NCI-H2196 (cell line): ENCODE results near the gene DIP2C.

Experiments
- DNase-seq: peaks from one replicate; lab custom pipeline; 2025; ENCODE audit not compliant: unreplicated experiment; lab: John Stamatoyannopoulos, UW

Gene DIP2C

DNA sequence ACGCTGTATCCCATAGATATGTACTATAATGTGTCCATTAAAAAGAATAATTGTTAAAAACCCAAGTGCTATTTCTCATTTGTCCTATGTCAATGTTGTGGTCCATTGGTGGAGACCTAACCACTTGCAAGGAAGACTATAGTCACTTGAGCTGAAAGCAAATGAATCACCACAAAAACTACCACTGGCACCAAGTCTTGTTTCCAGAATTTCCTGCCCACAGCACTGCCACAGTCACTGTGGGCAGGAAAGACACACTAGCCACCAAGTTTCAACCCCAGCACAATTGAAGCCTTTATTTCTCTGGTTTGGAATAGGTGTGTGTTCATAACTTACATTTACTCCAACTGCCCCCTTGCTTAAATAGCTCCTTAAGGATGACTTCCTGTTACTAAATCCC, 12.4 kb downstream of the DIP2C start:
- DNase-seq: no peak

GRCh38 chr10:676178-676577, 13.3 kb downstream of the DIP2C start:
- DNase-seq: no peak

DNA sequence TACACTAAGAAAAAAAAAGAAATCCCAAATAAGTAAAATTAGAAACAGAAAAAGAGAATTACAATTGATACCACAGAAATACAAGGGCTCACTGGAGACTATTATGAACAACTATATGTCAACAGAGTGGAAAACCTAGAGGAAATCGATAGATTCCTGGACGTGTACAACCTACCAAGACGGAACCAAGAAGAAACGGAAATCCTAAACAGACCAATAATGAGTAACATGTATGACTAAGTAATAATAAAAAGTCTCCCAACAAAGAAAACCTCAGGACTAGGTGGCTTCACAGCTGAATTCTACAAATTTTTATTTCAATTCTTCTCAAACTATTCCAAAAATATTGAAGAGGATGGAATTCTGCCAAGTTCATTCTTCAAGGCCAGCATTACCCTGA, 13.9 kb downstream of the DIP2C start:
- no peak for DNase-seq

DNA sequence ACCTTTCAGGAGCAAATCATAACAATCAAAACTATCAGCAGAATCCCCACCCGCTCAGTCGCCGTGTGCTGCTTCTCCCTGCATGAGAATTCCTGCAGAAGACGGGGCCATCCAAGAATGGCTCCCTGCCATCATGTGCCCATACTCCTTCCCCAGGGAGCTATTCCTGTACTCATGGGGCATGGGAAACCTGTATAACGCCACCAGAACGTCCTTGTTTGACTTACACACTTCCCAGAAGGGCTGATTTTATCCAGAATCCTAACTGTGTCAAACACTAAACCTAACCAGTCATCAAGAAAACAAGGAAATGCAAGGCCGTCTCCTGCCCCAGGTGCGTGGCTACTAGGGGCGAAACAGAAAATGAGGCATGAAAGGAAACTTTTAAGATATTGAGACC, 16.0 kb downstream of the DIP2C start:
- DNase-seq: no peak

GRCh38 chr10:672992-673391, 16.5 kb downstream of the DIP2C start:
- DNase-seq: no peak

DNA sequence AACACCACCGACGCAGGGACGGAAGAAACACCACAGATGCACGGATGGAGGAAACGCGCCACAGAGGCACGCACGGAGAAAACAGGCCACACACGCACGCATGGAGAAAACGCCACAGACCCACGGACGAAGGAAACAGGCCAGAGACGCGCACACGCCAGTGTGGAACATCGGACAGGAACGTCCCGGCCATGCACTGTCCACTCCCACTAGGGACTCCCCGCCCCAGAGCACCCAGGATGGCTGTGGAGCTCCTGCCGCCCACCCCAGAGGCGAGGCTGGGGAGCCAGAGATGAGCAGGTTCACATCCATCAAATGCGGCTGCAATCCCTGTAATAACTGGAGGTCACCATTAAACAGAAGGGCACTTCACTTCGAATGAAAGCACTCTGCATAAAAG, 17.3 kb downstream of the DIP2C start:
- no peak for DNase-seq

DNA sequence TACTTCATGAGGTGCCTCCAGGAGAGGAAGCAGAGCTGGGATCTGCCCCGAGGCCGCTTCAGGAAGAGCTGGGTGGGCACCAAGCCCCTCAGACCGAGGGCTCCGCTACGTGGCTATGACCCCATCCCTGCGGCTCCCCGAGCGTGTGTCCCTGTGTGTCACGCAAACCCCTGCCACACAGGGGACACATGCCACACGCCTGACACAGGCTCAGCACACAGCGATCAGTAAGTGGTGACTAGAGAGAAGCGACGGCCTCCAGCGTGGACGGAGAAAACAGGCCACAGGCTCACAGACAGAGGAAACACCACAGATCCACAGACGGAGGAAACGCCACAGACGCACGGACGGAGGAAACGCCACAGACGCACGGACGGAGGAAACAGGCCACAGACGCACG, 18.5 kb downstream of the DIP2C start:
- DNase-seq: no peak

DNA sequence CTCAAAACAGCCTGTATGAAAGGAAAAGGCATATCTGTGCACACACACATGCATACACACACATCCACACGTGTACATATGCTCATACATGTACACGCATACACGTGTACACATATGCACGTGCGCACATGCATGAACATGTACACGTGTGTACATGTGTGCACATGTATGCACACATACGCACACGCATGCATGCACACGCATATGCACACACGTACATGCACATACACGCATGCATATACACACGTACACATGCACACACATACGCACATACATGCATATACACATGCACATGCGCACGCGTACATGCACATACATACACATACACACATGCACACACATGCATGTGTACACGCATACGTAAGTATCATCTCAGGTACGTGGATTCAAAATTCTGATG, 19.4 kb downstream of the DIP2C start:
- DNase-seq: no peak

DNA sequence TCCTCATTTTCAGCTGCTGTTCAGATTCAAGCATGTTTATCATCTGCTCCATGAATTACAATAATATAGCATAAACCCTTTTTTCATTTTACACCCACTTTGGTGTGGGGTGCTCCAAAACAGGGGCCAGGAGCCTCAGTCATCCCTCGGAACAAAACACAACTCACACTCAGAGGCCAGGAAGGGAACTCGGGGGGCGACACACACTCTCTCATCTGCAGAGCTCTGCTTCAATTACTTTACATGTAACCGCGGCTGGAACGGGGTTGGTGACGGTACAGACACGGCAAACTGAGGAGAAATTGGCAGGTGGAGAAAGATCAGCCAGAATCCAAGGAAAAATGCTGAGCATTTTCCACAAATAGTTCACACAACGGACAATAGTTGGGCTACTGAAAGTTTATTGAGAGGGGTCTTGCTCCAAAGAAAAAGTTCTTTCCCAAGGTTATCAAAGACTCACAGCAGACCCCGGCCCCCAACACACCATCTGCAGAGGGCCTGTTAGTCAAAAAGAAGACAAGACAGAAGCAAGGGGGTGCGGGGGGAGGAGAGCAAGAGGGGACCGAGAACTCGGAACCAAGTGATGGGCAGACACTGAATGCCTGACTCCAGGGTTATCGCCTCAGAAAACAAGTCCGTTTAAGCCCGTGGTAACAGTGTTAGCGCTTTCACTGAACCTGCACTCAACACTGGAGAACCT, 20.5 kb downstream of the DIP2C start:
- DNase-seq: no peak

DNA sequence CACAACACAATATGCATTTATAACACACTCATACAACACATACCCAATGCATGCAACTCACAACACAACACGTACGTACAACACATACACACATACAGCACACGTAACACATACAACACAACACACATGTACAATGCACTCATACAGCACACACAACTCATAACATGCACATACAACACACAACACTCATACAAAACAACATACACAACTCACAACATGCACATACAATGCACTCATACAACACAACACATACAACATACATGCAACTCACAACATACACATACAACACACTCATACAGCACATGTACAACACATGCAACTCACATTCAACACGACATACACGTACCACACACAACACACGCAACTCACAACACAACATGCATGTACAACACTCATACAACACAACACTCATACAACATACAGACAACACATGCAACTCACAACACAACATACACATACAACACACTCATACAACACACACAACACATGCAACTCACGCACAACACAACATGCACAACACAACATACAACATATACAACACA, 21.8 kb downstream of the DIP2C start:
- DNase-seq: no peak

GRCh38 chr10:667096-667495, 22.4 kb downstream of the DIP2C start:
- DNase-seq: no peak

- DNase-seq: no peak
Observed at GRCh38 chr10:666237-667012, 23.0 kb downstream of the DIP2C start.

- no peak for DNase-seq
Observed at GRCh38 chr10:665579-666091, 23.8 kb downstream of the DIP2C start.

DNA sequence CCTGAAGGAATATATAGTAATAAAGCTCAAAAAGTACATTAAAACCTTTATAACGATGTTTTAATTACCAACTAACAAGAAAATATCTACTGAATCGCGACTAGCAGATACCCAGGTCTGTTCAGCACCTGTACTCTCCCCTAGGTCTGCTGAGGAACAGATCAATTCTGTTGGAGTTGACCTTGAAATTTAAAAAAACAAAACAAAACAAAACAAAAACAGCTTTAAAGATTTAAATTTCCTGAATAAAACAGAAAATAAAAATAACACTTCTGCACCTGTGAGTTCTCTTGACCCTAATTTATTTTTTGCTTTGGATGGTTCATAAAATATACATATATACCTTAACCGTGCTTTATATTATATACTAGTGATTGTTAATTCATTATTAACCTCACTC, 24.6 kb downstream of the DIP2C start:
- no peak for DNase-seq

DNA sequence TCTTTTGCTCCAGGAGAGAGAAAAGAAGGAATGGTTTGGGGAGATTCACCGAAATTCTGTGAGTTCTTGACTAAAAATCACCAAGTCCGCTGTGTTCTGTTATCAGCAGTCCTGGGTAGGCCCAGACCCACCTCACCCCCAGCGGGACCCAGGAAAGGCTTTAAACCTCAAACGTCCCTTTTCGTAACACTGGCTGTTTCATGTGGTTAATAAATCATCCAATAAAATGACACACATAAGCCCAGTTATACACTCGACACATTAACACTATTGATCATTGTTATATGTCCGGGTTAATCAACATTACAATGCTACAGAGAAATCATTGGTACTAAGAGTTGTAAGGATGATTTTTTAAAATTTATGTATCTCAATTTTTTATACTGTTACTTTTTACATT, 25.2 kb downstream of the DIP2C start:
- DNase-seq: no peak

- DNase-seq: no peak
Observed at GRCh38 chr10:663831-664251, 25.6 kb downstream of the DIP2C start.

DNA sequence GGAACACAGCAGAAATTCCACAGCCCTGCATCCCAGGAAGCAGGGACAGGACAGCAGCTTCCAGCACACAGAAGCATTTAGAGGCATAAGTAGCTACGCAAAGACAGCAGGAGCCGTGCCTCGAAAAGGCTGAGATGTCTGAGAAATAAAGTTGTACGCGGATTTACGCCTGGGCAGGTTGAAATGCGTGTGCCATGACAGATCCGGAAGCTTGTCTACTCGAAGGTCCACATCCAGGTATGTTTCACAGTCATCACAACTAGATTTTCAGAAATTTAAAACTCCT, 26.1 kb downstream of the DIP2C start:
- DNase-seq: no peak

GRCh38 chr10:662686-663465, 26.6 kb downstream of the DIP2C start:
- DNase-seq: no peak

- no peak for DNase-seq
Observed at GRCh38 chr10:662223-662605, 27.3 kb downstream of the DIP2C start.

GRCh38 chr10:661597-662222, 27.8 kb downstream of the DIP2C start:
- DNase-seq: no peak

- DNase-seq: no peak
Observed at GRCh38 chr10:660970-661596, 28.4 kb downstream of the DIP2C start.
